ENCODE measurements around the gene TDP1.

DNA sequence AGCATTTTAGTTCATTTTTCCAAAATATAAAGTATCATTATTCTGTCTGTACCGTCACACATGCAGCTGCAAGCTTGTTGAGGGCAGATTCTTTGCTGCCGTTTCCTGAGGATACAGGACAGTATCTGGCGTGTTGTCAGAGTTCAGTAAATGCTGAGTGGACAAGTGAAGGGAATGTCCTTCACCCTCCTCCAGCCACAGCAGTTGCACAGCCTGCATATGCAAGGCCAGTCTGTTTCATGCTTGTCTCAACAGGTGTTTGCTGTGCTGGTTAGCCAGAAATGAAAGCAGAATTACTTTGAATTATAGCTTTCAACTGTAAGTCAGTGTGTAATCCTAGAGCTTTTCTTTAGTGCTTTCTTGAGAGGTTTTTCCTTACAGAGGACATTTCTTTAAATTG is 36.5 kb downstream of the TDP1 start:
- TF ChIP-seq, protein P1, sequence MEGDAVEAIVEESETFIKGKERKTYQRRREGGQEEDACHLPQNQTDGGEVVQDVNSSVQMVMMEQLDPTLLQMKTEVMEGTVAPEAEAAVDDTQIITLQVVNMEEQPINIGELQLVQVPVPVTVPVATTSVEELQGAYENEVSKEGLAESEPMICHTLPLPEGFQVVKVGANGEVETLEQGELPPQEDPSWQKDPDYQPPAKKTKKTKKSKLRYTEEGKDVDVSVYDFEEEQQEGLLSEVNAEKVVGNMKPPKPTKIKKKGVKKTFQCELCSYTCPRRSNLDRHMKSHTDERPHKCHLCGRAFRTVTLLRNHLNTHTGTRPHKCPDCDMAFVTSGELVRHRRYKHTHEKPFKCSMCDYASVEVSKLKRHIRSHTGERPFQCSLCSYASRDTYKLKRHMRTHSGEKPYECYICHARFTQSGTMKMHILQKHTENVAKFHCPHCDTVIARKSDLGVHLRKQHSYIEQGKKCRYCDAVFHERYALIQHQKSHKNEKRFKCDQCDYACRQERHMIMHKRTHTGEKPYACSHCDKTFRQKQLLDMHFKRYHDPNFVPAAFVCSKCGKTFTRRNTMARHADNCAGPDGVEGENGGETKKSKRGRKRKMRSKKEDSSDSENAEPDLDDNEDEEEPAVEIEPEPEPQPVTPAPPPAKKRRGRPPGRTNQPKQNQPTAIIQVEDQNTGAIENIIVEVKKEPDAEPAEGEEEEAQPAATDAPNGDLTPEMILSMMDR (IDR thresholded peaks at IDR 0.05): no peak
- TF ChIP-seq POLR2A (IDR thresholded peaks at IDR 0.05) (no peak), POLR2AphosphoS5 (IDR thresholded peaks at IDR 0.05; ENCODE audit: insufficient read depth in 1 of 2, low read depth in 1 of 2) (no peak)

Data from vagina (tissue), 2 donors.